Measurements from ENCODE around the gene PHC3. TPM values are rescaled to one million over a fixed set of nuclear protein-coding genes. Genes with fewer than 3 reads are reported as not detected.

Gene PHC3
- total RNA-seq, 1 donor from 2014 or later: 46.9 TPM

GRCh38 chr3:170049146-170050000, 132.2 kb downstream of the PHC3 start:
- Histone ChIP-seq H3K9me3 (no peaks in the 10 kb centered on the region), H3K27me3 (no peaks in the 10 kb centered on the region), H3K36me3 (no peaks in the 10 kb centered on the region), H3K4me3 (no peak overlapping the region), H3K27ac (no peak overlapping the region), H3K4me1 (no peaks in the 10 kb centered on the region)
- intact Hi-C loops (cut with DNase I): no loop called here
- TF ChIP-seq POLR2A (IDR thresholded peaks at IDR 0.05) (no peak), POLR2AphosphoS5 (IDR thresholded peaks at IDR 0.05; ENCODE audit: insufficient read depth in 1 of 2, low read depth in 1 of 2) (no peak), CTCF (IDR thresholded peaks at IDR 0.05) (no peak)
- no peak for DNase-seq (ENCODE audit: extremely low spot score in 2 of 2)

- intact Hi-C loops (cut with DNase I): no loop called here
- Histone ChIP-seq H3K4me1 (no peaks in the 10 kb centered on the region), H3K27ac (no peak overlapping the region), H3K9me3 (no peaks in the 10 kb centered on the region), H3K27me3 (no peaks in the 10 kb centered on the region), H3K36me3 (no peaks in the 10 kb centered on the region), H3K4me3 (no peak overlapping the region)
- DNase-seq (ENCODE audit: extremely low spot score in 2 of 2): no peak
- no peak for TF ChIP-seq POLR2A (IDR thresholded peaks at IDR 0.05)
- TF ChIP-seq CTCF (IDR thresholded peaks at IDR 0.05): no peak
- TF ChIP-seq POLR2AphosphoS5 (IDR thresholded peaks at IDR 0.05; ENCODE audit: insufficient read depth in 1 of 2, low read depth in 1 of 2): no peak
These were observed 134.5 kb downstream of the PHC3 start for GRCh38 chr3:170047133-170047404.

- H3K27ac ChIP-seq: no peak overlapping the region
- no peaks in the 10 kb centered on the region for H3K9me3 ChIP-seq
- H3K36me3 ChIP-seq: no peaks in the 10 kb centered on the region
- no peak overlapping the region for H3K4me3 ChIP-seq
- no peaks in the 10 kb centered on the region for H3K27me3 ChIP-seq
- DNase-seq (ENCODE audit: extremely low spot score in 2 of 2): no peak
- intact Hi-C loops (cut with DNase I): no loop called here
- no peak for TF ChIP-seq CTCF (IDR thresholded peaks at IDR 0.05)
- TF ChIP-seq POLR2A (IDR thresholded peaks at IDR 0.05): no peak
- no peak for TF ChIP-seq POLR2AphosphoS5 (IDR thresholded peaks at IDR 0.05; ENCODE audit: insufficient read depth in 1 of 2, low read depth in 1 of 2)
- no peaks in the 10 kb centered on the region for H3K4me1 ChIP-seq
These were observed 135.0 kb downstream of the PHC3 start for GRCh38 chr3:170046269-170047132.

GRCh38 chr3:170044795-170045244, 136.7 kb downstream of the PHC3 start:
- no peak overlapping the region for H3K27ac ChIP-seq
- H3K4me1 ChIP-seq: no peaks in the 10 kb centered on the region
- intact Hi-C loops (cut with DNase I): no loop called here
- DNase-seq (ENCODE audit: extremely low spot score in 2 of 2): no peak
- H3K27me3 ChIP-seq: no peaks in the 10 kb centered on the region
- H3K9me3 ChIP-seq: no peaks in the 10 kb centered on the region
- TF ChIP-seq POLR2AphosphoS5 (IDR thresholded peaks at IDR 0.05; ENCODE audit: insufficient read depth in 1 of 2, low read depth in 1 of 2) (no peak), CTCF (IDR thresholded peaks at IDR 0.05) (no peak), POLR2A (IDR thresholded peaks at IDR 0.05) (no peak)
- H3K36me3 ChIP-seq: no peaks in the 10 kb centered on the region
- H3K4me3 ChIP-seq: no peak overlapping the region
